ENCODE results near the gene ARF1.

Gene ARF1

DNA sequence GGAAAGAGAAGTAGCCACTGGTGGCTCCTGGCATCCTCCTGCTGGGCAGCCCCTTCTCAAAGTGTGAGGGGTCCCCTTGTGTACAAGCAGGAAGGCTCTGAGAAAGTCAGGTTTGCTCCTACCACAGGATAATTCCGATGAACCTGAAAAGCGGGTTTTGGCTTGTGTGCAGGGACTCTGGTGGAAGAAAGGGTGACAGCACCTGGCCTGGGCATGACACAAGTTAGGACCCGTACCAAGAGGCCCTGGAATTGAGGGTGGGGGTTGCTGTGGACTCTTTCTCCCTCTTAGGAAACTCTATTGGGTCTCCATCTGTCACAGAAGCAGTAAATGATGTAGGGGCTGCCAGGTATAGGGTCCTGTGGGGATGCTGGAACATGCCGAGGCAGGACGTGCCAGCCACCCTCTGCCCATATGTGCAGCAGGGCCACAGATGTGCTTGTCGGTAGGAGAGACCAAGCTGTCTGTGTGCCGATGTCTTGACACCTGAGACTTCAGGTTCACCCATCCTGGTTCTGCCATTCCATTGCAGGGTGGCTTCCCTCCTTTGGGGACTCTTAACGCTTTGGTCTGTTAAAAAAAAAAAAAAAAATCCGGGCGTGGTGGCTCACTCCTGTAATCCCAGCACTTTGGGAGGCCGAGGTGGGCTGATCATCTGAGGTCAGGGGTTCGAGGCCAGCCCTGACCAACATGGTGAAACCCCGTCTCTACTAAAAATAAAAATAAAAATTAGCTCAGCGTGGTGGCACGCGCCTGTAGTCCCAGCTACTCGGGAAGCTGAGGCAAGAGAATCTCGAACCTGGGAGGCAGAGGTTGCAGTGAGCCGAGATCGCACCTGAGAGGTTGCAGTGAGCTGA, 10.8 kb downstream of the ARF1 start:
- no peak for DNase-seq
- TF ChIP-seq GATA1 (IDR thresholded peaks at IDR 0.05; ENCODE audit: low read depth, low read length): no peak

DNA sequence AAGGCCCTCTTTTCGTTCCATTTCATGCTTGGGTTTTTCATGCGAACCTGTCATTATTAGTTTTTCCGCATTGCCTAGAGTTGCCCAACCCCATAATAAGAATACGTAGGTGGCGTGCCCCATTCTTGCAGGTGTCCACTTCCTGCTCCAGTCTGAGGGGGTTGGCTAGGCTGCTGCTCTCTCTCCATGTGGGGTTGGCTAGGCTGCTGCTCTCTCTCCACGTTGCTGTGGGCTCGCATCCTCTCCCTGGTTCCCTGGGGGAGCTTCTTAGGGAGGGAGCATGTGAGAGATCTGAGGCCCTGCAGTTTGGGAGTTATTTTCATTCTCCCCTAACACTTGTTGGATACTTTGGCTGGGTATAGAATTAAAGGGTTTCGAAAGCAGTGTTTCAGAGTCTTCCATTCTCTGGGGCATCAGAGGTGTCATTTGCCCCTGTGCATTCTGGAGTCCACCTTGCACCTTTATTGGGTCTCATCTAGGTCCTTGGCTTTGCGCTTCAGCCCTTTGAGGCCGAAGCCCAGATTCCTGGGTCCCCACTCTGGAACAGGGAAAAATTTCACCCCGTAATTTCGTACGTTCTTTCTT, 12.0 kb downstream of the ARF1 start:
- no peak for TF ChIP-seq POLR2A (IDR thresholded peaks at IDR 0.05; ENCODE audit: low read length)
- TF ChIP-seq GATA1 (IDR thresholded peaks at IDR 0.05; ENCODE audit: low read depth, low read length): no peak
- no peak for DNase-seq

DNA sequence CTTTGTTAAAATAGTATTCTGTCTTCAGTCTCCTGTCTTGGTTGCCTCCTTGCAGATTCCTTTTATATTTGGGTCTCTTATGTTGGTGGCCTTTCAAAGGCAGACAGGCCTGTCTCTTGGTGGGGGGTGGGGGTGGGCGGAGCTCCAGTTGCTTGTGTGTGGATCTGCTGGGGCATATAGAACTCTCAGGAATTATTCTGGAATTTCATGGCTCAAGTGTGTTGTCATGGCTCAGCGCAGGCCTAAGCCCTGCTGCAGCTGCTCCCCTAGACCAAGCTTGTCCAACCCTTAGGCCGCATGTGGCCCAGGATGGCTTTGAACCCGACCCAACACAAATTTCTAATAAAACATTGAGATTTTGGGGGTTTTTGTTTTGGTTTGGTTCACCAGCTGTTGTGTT, 12.7 kb downstream of the ARF1 start:
- DNase-seq: no peak
- TF ChIP-seq GATA1 (IDR thresholded peaks at IDR 0.05; ENCODE audit: low read depth, low read length) (no peak), POLR2A (IDR thresholded peaks at IDR 0.05; ENCODE audit: low read length) (no peak)

DNA sequence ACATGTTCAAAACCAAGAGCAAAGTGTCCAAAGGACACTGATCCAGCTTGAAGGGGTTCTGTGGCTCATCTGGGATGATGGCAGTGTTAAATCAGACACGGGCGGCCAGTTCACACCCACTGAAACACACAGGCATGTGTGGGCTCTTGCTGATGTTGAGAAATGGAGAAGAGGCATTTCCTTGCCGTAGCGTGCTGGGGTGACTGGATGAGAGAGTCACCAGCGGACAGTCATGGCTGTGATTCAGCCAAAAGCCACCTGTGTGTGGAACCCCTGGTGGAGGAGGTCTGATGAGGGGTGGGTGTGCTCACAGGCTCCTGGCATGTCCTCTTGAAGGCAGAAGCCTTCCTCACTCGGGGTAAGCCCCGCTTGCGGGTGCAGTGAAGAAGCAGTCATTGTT, 13.4 kb downstream of the ARF1 start:
- no peak for DNase-seq
- TF ChIP-seq GATA1 (IDR thresholded peaks at IDR 0.05; ENCODE audit: low read depth, low read length) (no peak), POLR2A (IDR thresholded peaks at IDR 0.05; ENCODE audit: low read length) (no peak)

DNA sequence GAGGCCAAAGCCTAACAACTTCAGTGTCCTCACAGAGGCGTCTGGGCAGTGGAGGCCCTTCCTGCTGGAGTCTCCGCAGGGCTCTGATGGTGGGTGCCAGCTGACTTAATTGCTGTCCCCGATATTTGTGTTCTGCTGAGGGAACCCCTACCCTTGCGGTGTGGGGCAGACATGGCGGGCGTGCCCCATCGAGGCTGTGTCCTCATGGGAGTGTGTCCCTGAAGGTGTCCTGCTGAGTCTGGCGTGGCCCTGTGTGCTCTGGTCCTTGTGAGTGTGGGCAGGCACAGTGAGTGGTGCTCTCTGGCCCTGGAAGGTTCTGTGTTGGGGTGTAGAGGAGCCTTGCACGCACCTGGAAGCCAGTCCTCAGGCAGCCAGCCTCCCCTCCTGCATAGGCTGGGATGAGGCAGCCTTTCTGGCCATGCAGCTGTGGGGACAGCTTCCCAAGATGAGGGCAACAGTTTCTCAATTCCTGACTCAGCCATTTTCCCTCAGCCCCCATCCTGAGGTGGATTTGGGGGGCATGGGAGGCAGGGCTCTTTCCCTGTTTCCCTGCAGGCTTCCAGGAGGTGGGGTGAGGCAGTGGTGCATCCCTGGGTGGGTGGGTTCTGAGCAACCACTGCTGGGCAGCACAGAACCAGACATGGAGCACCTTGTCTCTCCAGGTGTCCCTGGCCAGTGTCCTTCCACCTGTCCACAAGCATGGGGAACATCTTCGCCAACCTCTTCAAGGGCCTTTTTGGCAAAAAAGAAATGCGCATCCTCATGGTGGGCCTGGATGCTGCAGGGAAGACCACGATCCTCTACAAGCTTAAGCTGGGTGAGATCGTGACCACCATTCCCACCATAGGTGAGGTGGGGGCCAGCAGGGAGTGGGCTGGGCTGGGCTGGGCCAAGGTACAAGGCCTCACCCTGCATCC, 14.2 kb downstream of the ARF1 start:
- TF ChIP-seq GATA1 (IDR thresholded peaks at IDR 0.05; ENCODE audit: low read depth, low read length): no peak
- TF ChIP-seq POLR2A (IDR thresholded peaks at IDR 0.05; ENCODE audit: low read length): no peak

DNA sequence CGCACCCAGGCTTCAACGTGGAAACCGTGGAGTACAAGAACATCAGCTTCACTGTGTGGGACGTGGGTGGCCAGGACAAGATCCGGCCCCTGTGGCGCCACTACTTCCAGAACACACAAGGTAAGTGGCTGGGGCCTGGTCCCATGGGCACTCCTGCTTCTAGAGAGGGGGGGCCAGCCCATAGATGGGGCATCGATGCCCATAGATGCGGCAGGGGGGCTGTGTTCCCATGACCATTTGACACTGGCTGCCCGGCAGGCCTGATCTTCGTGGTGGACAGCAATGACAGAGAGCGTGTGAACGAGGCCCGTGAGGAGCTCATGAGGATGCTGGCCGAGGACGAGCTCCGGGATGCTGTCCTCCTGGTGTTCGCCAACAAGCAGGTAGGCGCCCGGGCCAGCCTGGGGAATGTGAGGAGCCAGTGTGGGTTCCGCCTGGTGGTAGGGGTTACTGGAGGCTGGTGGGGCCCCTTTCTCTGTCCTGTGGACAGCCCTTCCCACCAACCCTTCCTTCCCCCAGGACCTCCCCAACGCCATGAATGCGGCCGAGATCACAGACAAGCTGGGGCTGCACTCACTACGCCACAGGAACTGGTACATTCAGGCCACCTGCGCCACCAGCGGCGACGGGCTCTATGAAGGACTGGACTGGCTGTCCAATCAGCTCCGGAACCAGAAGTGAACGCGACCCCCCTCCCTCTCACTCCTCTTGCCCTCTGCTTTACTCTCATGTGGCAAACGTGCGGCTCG, 15.0 kb downstream of the ARF1 start:
- TF ChIP-seq GATA1 (IDR thresholded peaks at IDR 0.05; ENCODE audit: low read depth, low read length): no peak
- TF ChIP-seq POLR2A (IDR thresholded peaks at IDR 0.05; ENCODE audit: low read length): no peak
- no peak for DNase-seq

More for the DNA sequence above, 14.2 kb downstream of the ARF1 start:
- DNase-seq: no peak

DNA sequence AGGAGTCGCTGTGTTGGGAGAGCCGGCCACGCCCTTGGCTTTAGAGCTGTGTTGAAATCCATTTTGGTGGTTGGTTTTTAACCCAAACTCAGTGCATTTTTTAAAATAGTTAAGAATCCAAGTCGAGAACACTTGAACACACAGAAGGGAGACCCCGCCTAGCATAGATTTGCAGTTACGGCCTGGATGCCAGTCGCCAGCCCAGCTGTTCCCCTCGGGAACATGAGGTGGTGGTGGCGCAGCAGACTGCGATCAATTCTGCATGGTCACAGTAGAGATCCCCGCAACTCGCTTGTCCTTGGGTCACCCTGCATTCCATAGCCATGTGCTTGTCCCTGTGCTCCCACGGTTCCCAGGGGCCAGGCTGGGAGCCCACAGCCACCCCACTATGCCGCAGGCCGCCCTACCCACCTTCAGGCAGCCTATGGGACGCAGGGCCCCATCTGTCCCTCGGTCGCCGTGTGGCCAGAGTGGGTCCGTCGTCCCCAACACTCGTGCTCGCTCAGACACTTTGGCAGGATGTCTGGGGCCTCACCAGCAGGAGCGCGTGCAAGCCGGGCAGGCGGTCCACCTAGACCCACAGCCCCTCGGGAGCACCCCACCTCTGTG, 15.9 kb downstream of the ARF1 start:
- TF ChIP-seq GATA1 (IDR thresholded peaks at IDR 0.05; ENCODE audit: low read depth, low read length): no peak
- no peak for TF ChIP-seq POLR2A (IDR thresholded peaks at IDR 0.05; ENCODE audit: low read length)
- DNase-seq: no peak

DNA sequence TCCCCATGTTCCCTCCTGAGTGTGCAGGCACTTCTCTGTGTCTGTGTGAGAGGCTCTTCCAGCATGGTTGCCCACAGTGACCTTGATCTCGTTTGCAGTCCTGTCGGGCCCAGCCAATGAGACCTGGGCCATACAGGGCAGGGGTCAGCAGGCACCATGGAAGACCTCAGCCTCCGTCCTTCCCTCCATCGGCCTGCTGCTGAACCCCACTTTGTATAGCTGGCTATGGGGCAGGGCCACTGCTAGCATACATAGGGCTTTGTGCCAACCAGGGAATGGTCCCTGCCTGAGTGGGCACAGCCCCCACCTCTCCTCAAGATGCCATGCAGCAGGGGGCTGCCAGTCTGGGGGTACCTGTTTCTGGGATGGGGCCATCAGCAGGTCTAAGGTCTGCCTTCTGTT, 16.8 kb downstream of the ARF1 start:
- no peak for DNase-seq
- no peak for TF ChIP-seq POLR2A (IDR thresholded peaks at IDR 0.05; ENCODE audit: low read length)
- no peak for TF ChIP-seq GATA1 (IDR thresholded peaks at IDR 0.05; ENCODE audit: low read depth, low read length)

DNA sequence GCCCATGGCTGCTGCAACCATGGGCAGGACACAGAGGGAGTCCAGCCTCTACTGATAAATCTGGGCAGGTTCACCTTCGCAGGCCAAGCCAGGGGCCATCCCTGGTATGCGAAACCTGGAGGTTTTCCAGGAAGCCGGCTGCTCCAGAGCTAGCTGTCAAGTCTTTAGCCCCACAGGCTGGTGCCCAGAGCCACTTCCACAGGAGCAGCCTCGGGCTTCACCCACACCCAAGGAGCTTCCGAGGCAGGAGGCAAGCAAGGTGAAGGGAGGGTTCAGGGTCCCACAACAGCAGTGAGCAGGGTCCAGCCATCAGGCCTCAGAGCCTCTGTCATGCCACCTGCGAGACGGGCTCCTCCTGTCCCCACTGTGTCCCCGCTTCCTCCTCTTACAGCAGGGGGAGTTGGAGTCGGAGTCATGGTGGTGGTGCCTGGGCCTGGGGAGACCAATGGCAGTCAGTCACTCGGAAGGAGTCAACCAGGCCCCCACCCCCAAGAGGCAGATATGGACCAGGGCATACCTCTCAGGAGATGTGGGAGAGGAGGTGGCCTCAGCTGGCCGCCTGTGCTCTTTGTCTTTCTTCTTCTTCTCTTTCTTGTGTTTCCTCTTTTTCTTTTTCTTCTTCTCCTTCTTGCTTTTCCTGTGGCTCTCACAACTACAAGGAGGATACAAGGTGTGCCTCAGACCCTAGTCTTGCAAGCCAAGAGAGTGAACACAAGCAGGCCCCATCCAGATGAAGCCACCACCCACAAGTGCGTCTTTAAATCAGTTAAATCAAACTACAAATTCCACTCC, 18.5 kb downstream of the ARF1 start:
- DNase-seq: no peak
- TF ChIP-seq POLR2A (IDR thresholded peaks at IDR 0.05; ENCODE audit: low read length) (no peak), GATA1 (IDR thresholded peaks at IDR 0.05; ENCODE audit: low read depth, low read length) (no peak)

DNA sequence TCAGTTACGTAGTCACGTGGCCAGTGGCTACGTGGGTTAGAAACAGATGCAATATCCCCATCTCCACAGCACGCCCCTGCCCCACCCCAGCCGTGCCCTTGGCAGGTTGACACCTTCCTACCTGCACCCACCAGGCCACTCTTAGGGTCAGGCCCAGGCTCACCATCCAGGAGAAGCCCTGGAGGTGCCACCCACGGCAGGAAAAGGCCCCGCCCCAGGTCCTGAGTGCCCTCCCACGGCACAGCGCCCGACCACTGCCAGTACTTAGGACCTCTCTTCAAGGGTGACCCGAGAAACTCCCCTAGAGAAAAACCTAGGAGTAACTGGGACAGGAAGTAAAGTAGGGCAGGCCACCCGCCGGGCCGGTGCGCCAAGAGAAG, 19.1 kb downstream of the ARF1 start:
- no peak for TF ChIP-seq GATA1 (IDR thresholded peaks at IDR 0.05; ENCODE audit: low read depth, low read length)
- TF ChIP-seq POLR2A (IDR thresholded peaks at IDR 0.05; ENCODE audit: low read length): no peak
- DNase-seq: no peak

DNA sequence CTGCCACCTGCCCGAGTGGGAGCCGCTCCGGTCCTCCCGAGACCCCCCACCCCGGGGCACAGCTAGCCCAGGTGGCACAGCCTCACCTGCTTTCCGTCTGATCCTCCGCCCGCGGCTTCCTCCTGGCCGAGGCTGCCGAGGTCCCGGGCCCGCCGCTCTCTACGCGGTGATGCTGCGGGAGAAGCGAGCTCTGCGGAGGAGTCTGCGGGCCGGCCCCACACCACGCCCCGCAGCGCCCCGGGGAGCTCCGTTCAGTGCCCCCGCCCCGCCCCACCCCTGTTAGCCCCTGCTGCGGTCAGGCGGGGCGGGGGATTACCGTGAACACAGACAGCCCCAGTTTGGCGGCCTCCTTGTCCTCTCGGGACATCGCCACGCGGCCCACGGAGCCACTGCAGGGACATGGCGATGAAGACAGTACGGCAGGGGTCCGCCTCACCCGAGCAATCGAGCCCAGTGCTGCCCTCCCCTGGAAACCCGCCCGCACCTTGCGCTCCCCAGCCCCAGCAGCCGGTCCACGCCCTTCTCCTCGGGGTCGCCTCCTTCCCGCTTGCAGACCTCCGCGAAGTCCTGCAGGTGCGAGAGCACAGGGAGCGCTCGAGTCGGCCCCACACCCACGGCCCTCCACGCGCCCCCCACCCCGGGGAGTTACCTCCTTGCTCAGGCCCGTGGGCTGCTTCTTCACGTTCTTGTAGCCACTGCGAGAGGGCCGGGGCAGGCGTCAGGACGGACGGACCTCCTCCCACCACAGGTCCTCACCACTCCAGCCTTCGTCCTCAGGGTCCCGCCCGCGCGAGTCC, 19.7 kb downstream of the ARF1 start:
- DNase-seq: peak; percentile 82 to 87
- no peak for TF ChIP-seq POLR2A (IDR thresholded peaks at IDR 0.05; ENCODE audit: low read length)
- no peak for TF ChIP-seq GATA1 (IDR thresholded peaks at IDR 0.05; ENCODE audit: low read depth, low read length)

All from erythroblast (primary cell).